Astrocyte of the cerebellum (primary cell): ENCODE results near the gene NDUFA8.
A peak's percentile ranks its signal among the peaks of the same experiment; 100 is the strongest.

Experiments used
- DNase-seq: peaks from one replicate; pipeline ENCODE4 v3.0.0-alpha.2; 2011; ENCODE audit warnings: low read depth
- H3K4me3 ChIP-seq: 2 replicates; pipeline ENCODE4 v1.5.1; 2011; ENCODE audit warnings: mild to moderate bottlenecking, low read depth, low read length, moderate library complexity
- CTCF ChIP-seq: IDR thresholded peaks from 2 replicates; pipeline ENCODE4 v1.5.1; 2012; ENCODE audit warnings: low read length, low read depth, moderate library complexity, mild to moderate bottlenecking; ENCODE audit errors: missing control alignments
- in situ Hi-C: cut with HindIII; loops from 2 replicates; pipeline ENCODE4 v1.10.0; 2017; ENCODE audit warnings: low sequenced_read_pairs

Gene NDUFA8

GRCh38 chr9:122125158-122125508 is 34.4 kb downstream of the NDUFA8 start:
- in situ Hi-C loops = loop anchor here (5.0 kb wide), 1 partner anchor 227 kb away; no protein-coding TSS in a partner anchor
- peak; percentile 96 for TF ChIP-seq CTCF
- peak; percentile 50 for DNase-seq
- H3K4me3 ChIP-seq = no peak overlapping the region

GRCh38 chr9:122124528-122124927 is 35.1 kb downstream of the NDUFA8 start:
- H3K4me3 ChIP-seq = no peak overlapping the region
- no peak for TF ChIP-seq CTCF
- DNase-seq = no peak
- in situ Hi-C loops = no loop called here

- no peak for TF ChIP-seq CTCF
- H3K4me3 ChIP-seq = no peak overlapping the region
- no peak for DNase-seq
- in situ Hi-C loops = no loop called here
Observed at GRCh38 chr9:122124048-122124447, 35.5 kb downstream of the NDUFA8 start.

- peak; percentile 100 for TF ChIP-seq CTCF
- no peak overlapping the region for H3K4me3 ChIP-seq
- peak; percentile 43 for DNase-seq
- in situ Hi-C loops = no loop called here
Observed at GRCh38 chr9:122122903-122123632, 36.5 kb downstream of the NDUFA8 start.

- TF ChIP-seq CTCF = no peak
- in situ Hi-C loops = no loop called here
- H3K4me3 ChIP-seq = no peak overlapping the region
- no peak for DNase-seq
Observed at GRCh38 chr9:122122468-122122867, 37.1 kb downstream of the NDUFA8 start.

GRCh38 chr9:122121931-122122330 is 37.6 kb downstream of the NDUFA8 start:
- no peak for DNase-seq
- no peak for TF ChIP-seq CTCF
- no peak overlapping the region for H3K4me3 ChIP-seq
- in situ Hi-C loops = no loop called here
